B cell (primary cell): ENCODE results near the gene RHCG.

ENCODE experiments used
- EZH2 ChIP-seq: IDR thresholded peaks from 2 replicates; pipeline ENCODE4 v1.6.1; 2012; ENCODE audit warnings: borderline replicate concordance, low read depth, mild to moderate bottlenecking, moderate library complexity, low read length; ENCODE audit not compliant: insufficient read depth, poor library complexity, severe bottlenecking
- TF ChIP-seq, protein P1 (sequence below): fragments of 200-600 bp; IDR thresholded peaks from one replicate; pipeline ENCODE4 v1.8.0; 2022; ENCODE audit warnings: antibody characterized with exemption, mild to moderate bottlenecking

DNA sequence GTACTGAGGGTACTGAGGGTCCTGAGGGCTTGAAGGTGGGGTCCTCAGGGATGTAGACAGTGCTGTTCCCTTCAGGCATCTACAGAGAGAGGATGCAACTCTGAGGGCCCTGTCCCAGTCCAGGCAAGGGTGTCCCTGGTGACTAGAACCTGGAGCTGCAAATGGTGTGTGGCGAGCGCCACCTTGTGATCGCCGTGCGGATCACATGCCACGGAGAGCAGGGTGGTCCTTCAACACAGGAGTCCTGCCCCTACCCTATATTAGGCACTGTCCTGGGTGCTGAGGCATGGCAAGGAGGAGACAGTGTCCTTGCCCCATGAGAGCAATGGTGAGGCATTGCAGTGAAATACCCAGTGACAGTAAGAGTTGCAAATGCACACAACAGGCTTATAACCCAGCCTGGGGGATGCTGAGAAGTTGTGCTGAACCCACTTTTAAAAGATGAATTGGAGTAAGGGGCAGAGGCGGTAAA lies 23.6 kb downstream of the RHCG start:
- TF ChIP-seq, protein P1, sequence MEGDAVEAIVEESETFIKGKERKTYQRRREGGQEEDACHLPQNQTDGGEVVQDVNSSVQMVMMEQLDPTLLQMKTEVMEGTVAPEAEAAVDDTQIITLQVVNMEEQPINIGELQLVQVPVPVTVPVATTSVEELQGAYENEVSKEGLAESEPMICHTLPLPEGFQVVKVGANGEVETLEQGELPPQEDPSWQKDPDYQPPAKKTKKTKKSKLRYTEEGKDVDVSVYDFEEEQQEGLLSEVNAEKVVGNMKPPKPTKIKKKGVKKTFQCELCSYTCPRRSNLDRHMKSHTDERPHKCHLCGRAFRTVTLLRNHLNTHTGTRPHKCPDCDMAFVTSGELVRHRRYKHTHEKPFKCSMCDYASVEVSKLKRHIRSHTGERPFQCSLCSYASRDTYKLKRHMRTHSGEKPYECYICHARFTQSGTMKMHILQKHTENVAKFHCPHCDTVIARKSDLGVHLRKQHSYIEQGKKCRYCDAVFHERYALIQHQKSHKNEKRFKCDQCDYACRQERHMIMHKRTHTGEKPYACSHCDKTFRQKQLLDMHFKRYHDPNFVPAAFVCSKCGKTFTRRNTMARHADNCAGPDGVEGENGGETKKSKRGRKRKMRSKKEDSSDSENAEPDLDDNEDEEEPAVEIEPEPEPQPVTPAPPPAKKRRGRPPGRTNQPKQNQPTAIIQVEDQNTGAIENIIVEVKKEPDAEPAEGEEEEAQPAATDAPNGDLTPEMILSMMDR: peak; percentile 89
- TF ChIP-seq EZH2: no peak
